Astrocyte (in vitro differentiated cells and primary cell): ENCODE measurements around the gene DIP2C. TPM values are rescaled to one million over a fixed set of nuclear protein-coding genes. Genes with fewer than 3 reads are reported as not detected.

Experiments used
- DNase-seq: peaks from one replicate; pipeline ENCODE4 v3.0.0-alpha.2; 2010; ENCODE audit warnings: low read depth
- FAIRE-seq: peaks from 2 replicates; lab custom pipeline; 2011; peaks lifted over from hg19 to GRCh38; lab: Jason Lieb, UNC
- H2AFZ ChIP-seq: 2 replicates; pipeline ENCODE4 v1.6.0; 2012; ENCODE audit warnings: low read depth, low read length, inconsistent platforms
- H3K27ac ChIP-seq: 2 replicates; pipeline ENCODE4 v1.5.1; 2011; ENCODE audit warnings: low read depth, low read length, inconsistent platforms
- H3K27me3 ChIP-seq: 2 replicates; pipeline ENCODE4 v1.6.0; 2011; ENCODE audit warnings: low read length, inconsistent platforms; ENCODE audit not compliant: insufficient read depth
- H3K36me3 ChIP-seq: 2 replicates; pipeline ENCODE4 v1.5.1; 2011; ENCODE audit warnings: low read length, inconsistent platforms; ENCODE audit not compliant: insufficient read depth
- H3K4me1 ChIP-seq: 2 replicates; pipeline ENCODE4 v1.5.1; 2011; ENCODE audit warnings: low read length, inconsistent platforms; ENCODE audit not compliant: insufficient read depth
- H3K4me2 ChIP-seq: 2 replicates; pipeline ENCODE4 v1.6.0; 2012; ENCODE audit warnings: low read length, inconsistent platforms
- H3K4me3 ChIP-seq: 2 replicates; pipeline ENCODE4 v1.5.1; 2011; ENCODE audit warnings: low read depth, mild to moderate bottlenecking, low read length, inconsistent platforms; ENCODE audit not compliant: insufficient read depth
- H3K79me2 ChIP-seq: 2 replicates; pipeline ENCODE4 v1.6.0; 2012; ENCODE audit warnings: mild to moderate bottlenecking, low read length, inconsistent platforms; ENCODE audit not compliant: insufficient read depth
- H3K9ac ChIP-seq: 2 replicates; pipeline ENCODE4 v1.6.0; 2012; ENCODE audit warnings: mild to moderate bottlenecking, low read length, inconsistent platforms
- H3K9me3 ChIP-seq: 2 replicates; pipeline ENCODE4 v1.5.1; 2012; ENCODE audit warnings: low read depth, mild to moderate bottlenecking, low read length, inconsistent platforms; ENCODE audit not compliant: insufficient read depth
- H4K20me1 ChIP-seq: 2 replicates; pipeline ENCODE4 v1.6.0; 2012; ENCODE audit warnings: low read length, inconsistent platforms; ENCODE audit not compliant: insufficient read depth
- H3K27ac Mint-ChIP-seq: one replicate; pipeline ENCODE4 v1.8.0; 2021; ENCODE audit warnings: mild to moderate bottlenecking, mixed read lengths; ENCODE audit not compliant: unreplicated experiment
- H3K27me3 Mint-ChIP-seq: one replicate; pipeline ENCODE4 v1.8.0; 2021; ENCODE audit warnings: low read depth, mixed read lengths; ENCODE audit not compliant: unreplicated experiment
- H3K36me3 Mint-ChIP-seq: one replicate; pipeline ENCODE4 v1.8.0; 2021; ENCODE audit warnings: low read depth, mixed read lengths; ENCODE audit not compliant: unreplicated experiment
- H3K4me1 Mint-ChIP-seq: one replicate; pipeline ENCODE4 v1.8.0; 2021; ENCODE audit warnings: low read depth, mixed read lengths; ENCODE audit not compliant: unreplicated experiment
- H3K4me3 Mint-ChIP-seq: one replicate; pipeline ENCODE4 v1.8.0; 2021; ENCODE audit warnings: mild to moderate bottlenecking, moderate library complexity, mixed read lengths; ENCODE audit not compliant: unreplicated experiment
- H3K9me3 Mint-ChIP-seq: one replicate; pipeline ENCODE4 v1.8.0; 2021; ENCODE audit warnings: mild to moderate bottlenecking, mixed read lengths; ENCODE audit not compliant: unreplicated experiment
- EZH2 ChIP-seq: IDR thresholded peaks from 2 replicates; pipeline ENCODE4 v1.6.1; 2012; ENCODE audit warnings: mild to moderate bottlenecking, low read length, inconsistent platforms; ENCODE audit not compliant: insufficient read depth
- total RNA-seq: library from RNA; stranded (reverse); gene quantifications from 2 replicates; pipeline ENCODE4 v1.2.1, GENCODE V29; 2021
- TF ChIP-seq, protein P1 (sequence below): IDR thresholded peaks from 2 replicates; pipeline ENCODE4 v1.5.1; 2011; ENCODE audit warnings: low read depth, mild to moderate bottlenecking, inconsistent platforms, low read length, moderate library complexity; ENCODE audit not compliant: insufficient read depth

Gene DIP2C
- total RNA-seq, 1 donor from 2014 or later, result 27.3 TPM

DNA sequence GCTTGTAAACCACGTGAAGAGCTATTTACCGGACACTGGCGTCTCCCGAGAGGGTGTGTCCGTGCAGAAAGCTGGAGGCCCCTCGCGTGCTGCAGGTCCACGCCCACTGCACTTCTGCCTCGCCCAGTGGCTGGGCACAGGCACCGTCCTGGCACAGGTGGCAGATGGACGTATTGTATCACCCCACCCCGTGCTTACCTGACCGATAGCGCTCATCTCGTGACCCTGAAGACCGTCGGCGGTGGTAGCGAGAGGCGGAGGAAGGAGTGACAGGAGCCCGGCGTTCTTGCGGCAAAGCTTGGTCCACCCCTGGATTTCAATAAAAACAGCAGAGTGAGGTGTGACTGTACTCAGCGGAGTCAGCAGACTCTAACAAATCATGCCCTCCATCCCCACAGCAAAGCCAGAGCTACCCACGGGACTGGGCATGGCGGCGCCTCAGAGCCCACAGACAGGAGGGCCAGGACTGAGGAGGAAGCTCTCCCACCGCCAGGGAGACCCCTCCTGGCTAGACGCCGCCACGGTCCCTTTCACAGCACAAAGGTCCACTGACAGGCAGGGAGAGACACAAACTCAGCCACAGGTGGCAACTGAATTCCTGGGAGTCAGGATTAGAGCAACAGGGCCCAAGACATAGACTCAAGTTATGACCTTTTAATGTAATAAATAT, 217.1 kb downstream of the DIP2C start:
- no peak for FAIRE-seq
- Histone ChIP-seq H3K79me2 (peaks cover 5% of the 10 kb centered on the region), H3K9ac (no peak overlapping the region), H4K20me1 (peaks cover 26% of the 10 kb centered on the region), H3K4me3 (no peak overlapping the region), H2AFZ (no peak overlapping the region), H3K4me2 (no peak overlapping the region), H3K27me3 (no peaks in the 10 kb centered on the region), H3K9me3 (no peaks in the 10 kb centered on the region), H3K4me1 (no peaks in the 10 kb centered on the region), H3K36me3 (peaks cover 12% of the 10 kb centered on the region), H3K27ac (no peak overlapping the region)
- H3K4me3 Mint-ChIP-seq, result no peak overlapping the region
- DNase-seq, result no peak
- no peaks in the 10 kb centered on the region for H3K4me1 Mint-ChIP-seq
- no peaks in the 10 kb centered on the region for H3K27me3 Mint-ChIP-seq
- TF ChIP-seq, protein P1, sequence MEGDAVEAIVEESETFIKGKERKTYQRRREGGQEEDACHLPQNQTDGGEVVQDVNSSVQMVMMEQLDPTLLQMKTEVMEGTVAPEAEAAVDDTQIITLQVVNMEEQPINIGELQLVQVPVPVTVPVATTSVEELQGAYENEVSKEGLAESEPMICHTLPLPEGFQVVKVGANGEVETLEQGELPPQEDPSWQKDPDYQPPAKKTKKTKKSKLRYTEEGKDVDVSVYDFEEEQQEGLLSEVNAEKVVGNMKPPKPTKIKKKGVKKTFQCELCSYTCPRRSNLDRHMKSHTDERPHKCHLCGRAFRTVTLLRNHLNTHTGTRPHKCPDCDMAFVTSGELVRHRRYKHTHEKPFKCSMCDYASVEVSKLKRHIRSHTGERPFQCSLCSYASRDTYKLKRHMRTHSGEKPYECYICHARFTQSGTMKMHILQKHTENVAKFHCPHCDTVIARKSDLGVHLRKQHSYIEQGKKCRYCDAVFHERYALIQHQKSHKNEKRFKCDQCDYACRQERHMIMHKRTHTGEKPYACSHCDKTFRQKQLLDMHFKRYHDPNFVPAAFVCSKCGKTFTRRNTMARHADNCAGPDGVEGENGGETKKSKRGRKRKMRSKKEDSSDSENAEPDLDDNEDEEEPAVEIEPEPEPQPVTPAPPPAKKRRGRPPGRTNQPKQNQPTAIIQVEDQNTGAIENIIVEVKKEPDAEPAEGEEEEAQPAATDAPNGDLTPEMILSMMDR, result no peak
- no peak for TF ChIP-seq EZH2
- H3K27ac Mint-ChIP-seq, result no peak overlapping the region
- H3K36me3 Mint-ChIP-seq, result peaks cover 63% of the 10 kb centered on the region
- H3K9me3 Mint-ChIP-seq, result peaks cover 3% of the 10 kb centered on the region

DNA sequence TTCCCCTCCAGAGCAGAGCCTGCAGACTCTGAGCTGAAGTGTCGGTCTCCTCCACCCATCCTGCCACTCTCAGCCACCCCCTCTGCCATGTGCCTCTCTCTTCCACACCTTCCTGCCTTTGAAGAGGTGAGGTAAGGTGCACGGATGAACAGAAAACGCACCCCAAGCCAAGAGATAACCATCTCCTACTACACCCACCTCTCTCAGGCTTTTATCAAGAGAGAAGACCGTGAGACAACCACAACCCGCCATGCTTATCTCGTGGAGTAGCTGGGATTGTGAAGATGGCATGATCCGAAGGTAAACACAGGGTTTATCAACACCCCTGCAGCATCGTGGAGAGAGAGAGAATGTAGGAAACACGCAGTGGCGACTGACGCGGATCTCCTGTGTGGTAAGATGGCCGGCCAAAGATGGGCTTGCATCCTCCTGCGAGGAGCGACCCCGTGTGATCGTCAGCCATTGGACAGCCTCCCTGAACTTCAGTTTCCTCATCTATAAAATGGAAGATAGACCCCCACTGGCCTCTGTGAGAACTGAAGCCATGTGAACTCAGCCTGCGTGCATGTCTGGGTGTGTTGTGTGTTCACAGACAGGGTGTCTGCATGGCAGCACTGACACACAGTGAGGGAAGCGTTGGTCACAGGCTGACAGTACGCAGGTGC, 219.0 kb downstream of the DIP2C start:
- Mint-ChIP-seq H3K4me3 (no peak overlapping the region), H3K27ac (no peak overlapping the region), H3K9me3 (no peaks in the 10 kb centered on the region), H3K27me3 (no peaks in the 10 kb centered on the region), H3K36me3 (peaks cover 51% of the 10 kb centered on the region), H3K4me1 (no peaks in the 10 kb centered on the region)
- H4K20me1 ChIP-seq, result peaks cover 10% of the 10 kb centered on the region
- no peak overlapping the region for H3K27ac ChIP-seq
- no peak overlapping the region for H2AFZ ChIP-seq
- FAIRE-seq (no peak), DNase-seq (no peak)
- H3K4me3 ChIP-seq, result no peak overlapping the region
- no peak overlapping the region for H3K9ac ChIP-seq
- H3K36me3 ChIP-seq, result peaks cover 12% of the 10 kb centered on the region
- TF ChIP-seq, protein P1, result no peak
- TF ChIP-seq EZH2, result no peak
- no peaks in the 10 kb centered on the region for H3K9me3 ChIP-seq
- H3K79me2 ChIP-seq, result peaks cover 3% of the 10 kb centered on the region
- no peaks in the 10 kb centered on the region for H3K27me3 ChIP-seq
- H3K4me2 ChIP-seq, result no peak overlapping the region
- H3K4me1 ChIP-seq, result no peaks in the 10 kb centered on the region

DNA sequence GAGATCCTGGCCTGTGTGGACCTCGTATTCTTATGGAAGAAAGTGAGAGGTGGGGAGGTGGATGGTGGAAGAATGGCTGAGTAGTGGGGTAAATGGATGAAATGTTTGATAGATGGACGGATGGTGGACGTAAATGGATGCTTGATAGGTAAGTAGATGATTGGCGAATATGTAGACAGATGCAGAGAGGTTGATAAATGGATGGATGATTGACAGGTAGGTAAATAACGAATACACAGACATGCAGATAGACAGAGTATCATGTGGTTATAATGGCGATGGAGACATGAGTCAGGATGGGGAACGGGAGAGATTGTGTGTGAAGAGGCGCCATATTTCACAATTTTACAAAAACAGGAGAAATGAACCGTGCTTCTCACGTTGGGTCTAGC, 219.5 kb downstream of the DIP2C start:
- H3K9me3 Mint-ChIP-seq, result no peaks in the 10 kb centered on the region
- no peak overlapping the region for H3K27ac Mint-ChIP-seq
- H3K36me3 Mint-ChIP-seq, result peaks cover 49% of the 10 kb centered on the region
- H3K79me2 ChIP-seq, result peaks cover 3% of the 10 kb centered on the region
- H4K20me1 ChIP-seq, result peaks cover 6% of the 10 kb centered on the region
- H3K4me1 ChIP-seq, result no peaks in the 10 kb centered on the region
- no peak for FAIRE-seq
- no peak overlapping the region for H2AFZ ChIP-seq
- no peak overlapping the region for H3K4me2 ChIP-seq
- H3K27ac ChIP-seq, result no peak overlapping the region
- H3K9ac ChIP-seq, result no peak overlapping the region
- H3K27me3 Mint-ChIP-seq, result no peaks in the 10 kb centered on the region
- peaks cover 12% of the 10 kb centered on the region for H3K36me3 ChIP-seq
- no peaks in the 10 kb centered on the region for H3K4me1 Mint-ChIP-seq
- H3K27me3 ChIP-seq, result no peaks in the 10 kb centered on the region
- no peak for DNase-seq
- H3K9me3 ChIP-seq, result no peaks in the 10 kb centered on the region
- TF ChIP-seq, protein P1, result no peak
- no peak for TF ChIP-seq EZH2
- no peak overlapping the region for H3K4me3 Mint-ChIP-seq
- H3K4me3 ChIP-seq, result no peak overlapping the region
